ENCODE data around the gene SPANXN1. TPM values are rescaled to one million over a fixed set of nuclear protein-coding genes. Genes with fewer than 3 reads are reported as not detected.
"Not testable (repeated sequence)": the region's sequence is repeated elsewhere in the genome, so short reads cannot be mapped to it uniquely, and the experiment has no call there.

The SPANXN1 gene
- 0.06 TPM for polyA plus RNA-seq
- long read RNA-seq, donor 1, result 0 reads
- long read RNA-seq, donor 2, result 0 reads
- long read RNA-seq, donor 3, result 0 reads
- long read RNA-seq, donor 4, result 0 reads
- long read RNA-seq, donor 5, result 0 reads
- long read RNA-seq, donor 6, result 0 reads
- long read RNA-seq, donor 7, result 0 reads
- long read RNA-seq, donor 8, result 0 reads
- long read RNA-seq, donor 9, result 0 reads
- long read RNA-seq, donor 10, result 0 reads
- long read RNA-seq, donor 11, result 0 reads

DNA sequence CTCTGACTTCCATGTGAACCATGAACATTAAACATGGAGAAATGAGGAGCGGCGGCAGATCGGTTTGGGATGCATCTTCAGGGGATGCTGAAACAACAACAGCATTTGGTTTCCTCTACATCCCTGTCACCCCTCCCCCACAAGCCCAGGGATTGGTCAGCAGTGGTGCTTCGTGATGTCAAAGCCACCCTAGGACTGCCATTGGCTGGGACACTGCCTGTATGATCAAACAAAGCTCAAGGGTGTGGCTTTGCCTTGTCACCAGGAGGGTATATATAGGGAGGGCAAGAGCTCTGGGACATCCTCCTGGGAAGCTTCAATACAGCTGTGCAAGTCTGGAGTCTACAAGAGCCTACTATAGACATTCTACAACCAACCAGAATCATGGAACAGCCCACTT lies at the start of gene SPANXN1:
SPANXN1 (plus strand) TSS at position 301 of the 400 bp plus-strand sequence; CDS start at position 385, 84 bp downstream.
- not testable (repeated sequence) for DNase-seq; H3K4me1 ChIP-seq (ENCODE audit: control insufficient read depth, insufficient read depth, low read length); H3K27ac ChIP-seq (ENCODE audit: low read length); H3K27me3 ChIP-seq (ENCODE audit: control insufficient read depth, insufficient read depth, low read length); H3K9me3 ChIP-seq (ENCODE audit: control insufficient read depth, low read depth, low read length); H3K36me3 ChIP-seq (ENCODE audit: control insufficient read depth, insufficient read depth, low read length); H3K4me3 ChIP-seq (ENCODE audit: low read length)
- WGBS (ENCODE audit: insufficient coverage, low lambda C conversion rate), result no CpG with 5 or more reads among the region's 4 CpGs

DNA sequence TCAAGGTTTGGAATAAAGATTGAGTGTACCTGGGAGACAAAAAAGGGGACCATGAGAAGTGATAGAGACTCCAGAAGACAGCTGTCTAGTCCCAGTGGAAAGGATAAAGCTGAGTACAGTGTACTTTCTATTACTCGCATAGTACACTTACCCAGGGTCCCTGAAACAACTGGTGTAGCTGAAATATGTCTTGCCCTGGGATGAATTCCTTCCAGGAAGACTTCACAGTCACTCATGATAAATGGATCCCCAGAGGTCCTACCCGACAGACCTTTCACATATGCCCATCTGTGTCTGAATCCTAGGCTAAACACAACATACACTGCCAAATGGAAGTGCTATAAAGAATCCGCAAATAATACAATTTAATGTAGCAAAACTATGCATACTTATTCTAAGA lies 48.2 kb upstream of the SPANXN1 start:
- DNase-seq, result no peak
- no peaks in the 10 kb centered on the region for H3K4me1 ChIP-seq (ENCODE audit: control insufficient read depth, insufficient read depth, low read length)
- H3K36me3 ChIP-seq (ENCODE audit: control insufficient read depth, insufficient read depth, low read length), result no peaks in the 10 kb centered on the region
- no peak overlapping the region for H3K4me3 ChIP-seq (ENCODE audit: low read length)
- WGBS (ENCODE audit: insufficient coverage, low lambda C conversion rate), result no CpG with 5 or more reads among the region's 3 CpGs
- H3K27ac ChIP-seq (ENCODE audit: low read length), result no peak overlapping the region
- H3K27me3 ChIP-seq (ENCODE audit: control insufficient read depth, insufficient read depth, low read length), result no peaks in the 10 kb centered on the region
- H3K9me3 ChIP-seq (ENCODE audit: control insufficient read depth, low read depth, low read length), result no peaks in the 10 kb centered on the region

DNA sequence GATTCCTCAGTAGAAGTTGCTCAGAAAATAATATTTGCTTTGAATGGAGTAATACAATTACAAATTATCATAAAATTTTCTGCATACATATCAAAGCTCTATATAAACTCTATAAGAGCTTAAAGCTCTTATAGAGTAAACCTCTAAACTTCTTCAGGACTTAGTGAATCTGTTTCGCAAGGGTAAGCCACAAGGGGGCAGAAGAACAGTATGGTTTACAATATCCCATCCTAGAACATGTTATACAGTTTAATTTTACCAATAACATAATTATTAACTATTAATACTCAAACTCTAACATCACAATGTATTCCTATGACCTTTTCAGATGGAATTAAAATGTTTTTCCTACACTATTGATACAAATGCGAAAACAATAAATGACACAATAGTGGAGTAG lies 33.8 kb upstream of the SPANXN1 start:
- no CpG with 5 or more reads among the region's 2 CpGs for WGBS (ENCODE audit: insufficient coverage, low lambda C conversion rate)
- Histone ChIP-seq H3K4me1 (ENCODE audit: control insufficient read depth, insufficient read depth, low read length) (no peaks in the 10 kb centered on the region), H3K36me3 (ENCODE audit: control insufficient read depth, insufficient read depth, low read length) (no peaks in the 10 kb centered on the region), H3K9me3 (ENCODE audit: control insufficient read depth, low read depth, low read length) (no peaks in the 10 kb centered on the region), H3K27me3 (ENCODE audit: control insufficient read depth, insufficient read depth, low read length) (no peaks in the 10 kb centered on the region), H3K4me3 (ENCODE audit: low read length) (no peak overlapping the region), H3K27ac (ENCODE audit: low read length) (no peak overlapping the region)
- no peak for DNase-seq

- WGBS (ENCODE audit: insufficient coverage, low lambda C conversion rate), result no CpG with 5 or more reads among the region's 4 CpGs
Measured at GRCh38 chrX:145292218-145292617, 44.9 kb downstream of the SPANXN1 start.

More at GRCh38 chrX:145292218-145292617, 44.9 kb downstream of the SPANXN1 start:
- no peaks in the 10 kb centered on the region for H3K36me3 ChIP-seq (ENCODE audit: control insufficient read depth, insufficient read depth, low read length)
- no peaks in the 10 kb centered on the region for H3K9me3 ChIP-seq (ENCODE audit: control insufficient read depth, low read depth, low read length)
- DNase-seq, result no peak
- no peaks in the 10 kb centered on the region for H3K27me3 ChIP-seq (ENCODE audit: control insufficient read depth, insufficient read depth, low read length)
- H3K4me1 ChIP-seq (ENCODE audit: control insufficient read depth, insufficient read depth, low read length), result no peaks in the 10 kb centered on the region
- H3K4me3 ChIP-seq (ENCODE audit: low read length), result no peak overlapping the region
- H3K27ac ChIP-seq (ENCODE audit: low read length), result no peak overlapping the region

All from large intestine (tissue), 12 donors.